ENCODE measurements around the gene FIBCD1. TPM values are rescaled to one million over a fixed set of nuclear protein-coding genes. Genes with fewer than 3 reads are reported as not detected.

Gene FIBCD1
- total RNA-seq, 1 donor from 2014 or later = 0.66 TPM

DNA sequence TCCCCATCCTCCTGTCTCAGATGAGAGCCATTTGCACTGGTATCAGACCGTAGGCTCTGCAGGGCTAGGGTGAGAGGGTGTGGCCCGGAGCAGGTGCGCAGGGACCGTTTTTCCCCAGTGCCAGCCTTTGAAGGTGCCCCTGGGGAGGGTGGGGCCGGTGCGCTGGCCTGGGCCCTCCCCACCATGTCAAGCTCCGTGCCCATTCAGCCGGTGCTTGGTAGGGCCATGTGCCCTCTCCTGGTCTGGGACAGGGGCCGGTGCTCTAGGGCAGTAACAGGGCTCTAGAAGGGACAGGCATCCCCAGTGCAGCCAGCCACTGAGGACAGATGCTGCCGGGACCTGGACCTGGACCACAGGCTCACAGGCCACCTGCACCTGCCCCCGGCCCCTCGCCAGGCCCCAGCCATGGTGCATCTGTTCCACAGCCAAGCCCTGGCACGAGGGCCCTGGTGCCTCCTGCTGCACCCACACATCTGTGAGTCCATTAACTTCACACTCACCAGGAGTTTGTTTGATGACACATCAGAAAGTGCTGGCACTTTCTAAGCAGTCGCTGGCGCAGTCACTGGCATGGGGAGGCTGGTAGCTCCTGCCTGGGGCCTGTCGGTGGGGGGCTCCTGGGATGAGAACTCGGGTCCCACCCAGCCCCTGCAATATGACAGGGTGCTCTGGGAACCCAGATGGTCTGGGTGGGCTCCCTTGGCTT, 37.4 kb downstream of the FIBCD1 start:
- no peak overlapping the region for H3K27ac ChIP-seq (ENCODE audit: low read depth, low read length)
- FAIRE-seq = no peak
- H3K4me3 Mint-ChIP-seq (ENCODE audit: unreplicated experiment) = no peak overlapping the region

DNA sequence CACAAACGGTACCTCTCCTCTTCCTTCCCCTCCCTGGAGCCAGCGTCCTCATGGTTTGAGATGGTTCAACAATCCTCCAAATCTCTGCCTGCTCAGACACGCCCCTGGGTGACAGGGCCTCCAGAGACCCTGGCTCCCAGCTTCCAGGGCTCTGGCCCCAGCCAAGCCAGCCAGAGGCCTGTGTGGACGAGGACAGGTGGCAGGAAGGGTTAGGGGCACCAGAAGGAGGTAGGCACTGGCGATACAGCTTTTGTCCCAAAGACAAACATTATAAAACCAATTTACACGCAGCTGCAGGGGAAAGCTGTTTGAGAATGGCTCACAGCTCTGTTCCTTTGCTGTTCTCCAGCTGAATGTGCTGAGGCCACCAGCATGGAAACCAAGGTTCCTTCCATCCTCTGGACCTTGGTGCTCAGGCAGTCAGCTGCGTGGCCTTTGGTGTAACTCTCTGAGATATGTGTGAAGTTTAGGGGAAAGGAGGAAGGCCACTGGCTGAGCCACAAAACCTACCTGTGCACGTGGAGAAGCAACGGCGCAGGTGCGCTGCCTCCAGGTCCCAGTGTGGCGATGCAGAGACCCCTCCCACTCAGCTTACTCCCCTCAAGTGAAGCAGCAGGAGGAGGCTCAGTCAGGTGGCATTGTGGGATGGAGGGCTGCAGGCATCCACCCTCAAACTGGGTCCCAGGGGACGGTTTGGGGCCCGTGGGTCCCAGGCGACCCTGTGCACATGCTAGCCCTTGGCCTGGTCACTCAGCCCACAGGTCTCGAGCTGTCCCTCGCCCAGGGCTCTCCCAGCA, 38.1 kb downstream of the FIBCD1 start:
- Histone ChIP-seq H3K9ac (ENCODE audit: low read length) (no peak overlapping the region), H2AFZ (ENCODE audit: low read depth, low read length) (no peak overlapping the region), H3K4me2 (ENCODE audit: low read length) (no peak overlapping the region), H3K9me3 (ENCODE audit: insufficient read depth, low read depth, low read length) (no peaks in the 10 kb centered on the region), H3K36me3 (ENCODE audit: insufficient read depth, low read length) (no peaks in the 10 kb centered on the region), H3K79me2 (ENCODE audit: insufficient read depth, low read length) (no peaks in the 10 kb centered on the region), H4K20me1 (ENCODE audit: insufficient read depth, low read length) (peaks cover 10% of the 10 kb centered on the region), H3K27me3 (ENCODE audit: insufficient read depth, low read length) (no peaks in the 10 kb centered on the region), H3K4me3 (ENCODE audit: insufficient read depth, low read depth, low read length) (no peak overlapping the region), H3K27ac (ENCODE audit: low read depth, low read length) (no peak overlapping the region), H3K4me1 (ENCODE audit: insufficient read depth, low read length) (no peaks in the 10 kb centered on the region)
- TF ChIP-seq EZH2 (IDR thresholded peaks at IDR 0.05; ENCODE audit: insufficient read depth, low read length) = no peak
- TF ChIP-seq, protein P1, sequence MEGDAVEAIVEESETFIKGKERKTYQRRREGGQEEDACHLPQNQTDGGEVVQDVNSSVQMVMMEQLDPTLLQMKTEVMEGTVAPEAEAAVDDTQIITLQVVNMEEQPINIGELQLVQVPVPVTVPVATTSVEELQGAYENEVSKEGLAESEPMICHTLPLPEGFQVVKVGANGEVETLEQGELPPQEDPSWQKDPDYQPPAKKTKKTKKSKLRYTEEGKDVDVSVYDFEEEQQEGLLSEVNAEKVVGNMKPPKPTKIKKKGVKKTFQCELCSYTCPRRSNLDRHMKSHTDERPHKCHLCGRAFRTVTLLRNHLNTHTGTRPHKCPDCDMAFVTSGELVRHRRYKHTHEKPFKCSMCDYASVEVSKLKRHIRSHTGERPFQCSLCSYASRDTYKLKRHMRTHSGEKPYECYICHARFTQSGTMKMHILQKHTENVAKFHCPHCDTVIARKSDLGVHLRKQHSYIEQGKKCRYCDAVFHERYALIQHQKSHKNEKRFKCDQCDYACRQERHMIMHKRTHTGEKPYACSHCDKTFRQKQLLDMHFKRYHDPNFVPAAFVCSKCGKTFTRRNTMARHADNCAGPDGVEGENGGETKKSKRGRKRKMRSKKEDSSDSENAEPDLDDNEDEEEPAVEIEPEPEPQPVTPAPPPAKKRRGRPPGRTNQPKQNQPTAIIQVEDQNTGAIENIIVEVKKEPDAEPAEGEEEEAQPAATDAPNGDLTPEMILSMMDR (IDR thresholded peaks at IDR 0.05; ENCODE audit: insufficient read depth, low read depth, low read length) = no peak
- Mint-ChIP-seq H3K4me3 (ENCODE audit: unreplicated experiment) (no peak overlapping the region), H3K27ac (ENCODE audit: unreplicated experiment) (no peak overlapping the region), H3K36me3 (ENCODE audit: low read depth, unreplicated experiment) (no peaks in the 10 kb centered on the region), H3K4me1 (ENCODE audit: low read depth, unreplicated experiment) (no peaks in the 10 kb centered on the region), H3K9me3 (ENCODE audit: unreplicated experiment) (no peaks in the 10 kb centered on the region), H3K27me3 (ENCODE audit: low read depth, unreplicated experiment) (peaks cover 14% of the 10 kb centered on the region)
- FAIRE-seq (no peak), DNase-seq (ENCODE audit: low read depth) (no peak)

More for the DNA sequence above, 37.4 kb downstream of the FIBCD1 start:
- Histone ChIP-seq H3K4me1 (ENCODE audit: insufficient read depth, low read length) (no peaks in the 10 kb centered on the region), H3K27me3 (ENCODE audit: insufficient read depth, low read length) (no peaks in the 10 kb centered on the region), H3K4me3 (ENCODE audit: insufficient read depth, low read depth, low read length) (no peak overlapping the region), H3K36me3 (ENCODE audit: insufficient read depth, low read length) (no peaks in the 10 kb centered on the region), H3K79me2 (ENCODE audit: insufficient read depth, low read length) (no peaks in the 10 kb centered on the region), H2AFZ (ENCODE audit: low read depth, low read length) (no peak overlapping the region), H3K9ac (ENCODE audit: low read length) (no peak overlapping the region), H3K4me2 (ENCODE audit: low read length) (no peak overlapping the region), H4K20me1 (ENCODE audit: insufficient read depth, low read length) (peaks cover 4% of the 10 kb centered on the region), H3K9me3 (ENCODE audit: insufficient read depth, low read depth, low read length) (no peaks in the 10 kb centered on the region)
- DNase-seq (ENCODE audit: low read depth) = no peak
- Mint-ChIP-seq H3K9me3 (ENCODE audit: unreplicated experiment) (no peaks in the 10 kb centered on the region), H3K4me1 (ENCODE audit: low read depth, unreplicated experiment) (no peaks in the 10 kb centered on the region), H3K27me3 (ENCODE audit: low read depth, unreplicated experiment) (peaks cover 14% of the 10 kb centered on the region), H3K36me3 (ENCODE audit: low read depth, unreplicated experiment) (no peaks in the 10 kb centered on the region), H3K27ac (ENCODE audit: unreplicated experiment) (no peak overlapping the region)
- TF ChIP-seq, protein P1 (IDR thresholded peaks at IDR 0.05; ENCODE audit: insufficient read depth, low read depth, low read length) = no peak
- TF ChIP-seq EZH2 (IDR thresholded peaks at IDR 0.05; ENCODE audit: insufficient read depth, low read length) = no peak

Data from astrocyte (in vitro differentiated cells and primary cell).